EL (cell line): ENCODE results near the gene AGAP3.

ENCODE experiments used
- DNase-seq: peaks from one replicate; pipeline ENCODE4 v3.0.0-alpha.2; 2016

AGAP3 gene

DNA sequence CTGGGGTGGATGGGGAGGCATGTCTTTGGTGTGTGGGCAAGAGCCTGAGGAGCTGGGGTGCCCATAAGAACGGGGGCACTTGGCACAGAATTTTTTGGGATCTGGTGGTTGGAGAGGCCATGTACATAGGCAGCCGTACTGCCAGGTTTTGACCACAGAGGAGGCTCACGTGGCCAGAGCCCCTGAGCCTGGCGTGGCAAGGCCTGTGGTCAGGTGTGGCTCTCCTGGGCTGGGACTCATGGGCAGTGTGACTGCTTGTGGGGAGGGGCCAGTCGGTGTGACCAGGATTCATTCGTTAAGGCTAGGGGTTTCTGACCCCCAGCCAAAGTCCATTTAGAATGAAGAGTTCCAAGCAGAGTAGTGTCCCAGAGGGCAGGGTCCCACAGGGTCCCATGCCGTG lies 38.2 kb downstream of the AGAP3 start:
- no peak for DNase-seq

DNA sequence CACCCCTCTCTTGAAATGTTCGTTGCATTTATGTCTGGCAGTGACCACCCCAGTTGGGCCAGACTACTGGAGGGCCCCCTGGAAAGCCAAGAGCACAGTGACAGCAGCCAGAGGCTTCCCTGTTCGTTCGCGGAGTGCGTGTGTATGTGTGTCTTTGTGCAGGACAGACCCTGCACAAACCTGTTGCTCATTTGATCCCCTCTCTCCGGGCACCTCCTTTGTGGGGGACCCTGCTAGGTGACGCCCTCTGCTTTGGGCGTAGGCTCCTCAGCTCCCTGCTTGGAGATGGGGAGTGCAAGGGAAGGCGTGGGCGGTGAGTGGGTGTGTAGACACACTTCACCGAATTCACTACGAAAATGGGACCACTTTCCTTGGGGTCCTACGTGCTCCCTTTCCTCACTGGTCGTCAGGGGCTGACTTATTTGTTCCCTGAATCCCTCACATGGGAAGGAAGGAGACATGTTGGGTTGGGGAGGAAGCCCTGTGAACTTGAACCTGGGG lies 38.7 kb downstream of the AGAP3 start:
- DNase-seq: no peak

DNA sequence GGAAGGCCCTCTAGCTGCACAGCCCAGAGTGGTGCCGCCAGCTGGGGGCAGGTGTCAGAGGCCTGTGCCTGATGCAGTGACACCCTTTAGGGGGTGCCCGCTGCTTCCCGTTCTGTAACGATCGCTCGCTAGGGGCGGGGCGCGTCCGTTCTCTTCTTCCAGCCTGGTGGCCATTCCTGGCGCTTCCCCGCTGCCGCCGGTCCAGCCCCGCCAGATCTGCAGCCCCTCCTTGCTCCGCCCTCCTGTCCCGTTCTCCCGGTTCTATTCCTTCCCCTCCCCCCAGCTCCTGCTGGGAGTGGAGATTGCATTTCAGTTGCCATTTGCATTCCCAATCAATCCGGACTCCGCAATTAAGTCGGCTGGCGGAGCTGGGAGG lies 39.2 kb downstream of the AGAP3 start:
- no peak for DNase-seq

DNA sequence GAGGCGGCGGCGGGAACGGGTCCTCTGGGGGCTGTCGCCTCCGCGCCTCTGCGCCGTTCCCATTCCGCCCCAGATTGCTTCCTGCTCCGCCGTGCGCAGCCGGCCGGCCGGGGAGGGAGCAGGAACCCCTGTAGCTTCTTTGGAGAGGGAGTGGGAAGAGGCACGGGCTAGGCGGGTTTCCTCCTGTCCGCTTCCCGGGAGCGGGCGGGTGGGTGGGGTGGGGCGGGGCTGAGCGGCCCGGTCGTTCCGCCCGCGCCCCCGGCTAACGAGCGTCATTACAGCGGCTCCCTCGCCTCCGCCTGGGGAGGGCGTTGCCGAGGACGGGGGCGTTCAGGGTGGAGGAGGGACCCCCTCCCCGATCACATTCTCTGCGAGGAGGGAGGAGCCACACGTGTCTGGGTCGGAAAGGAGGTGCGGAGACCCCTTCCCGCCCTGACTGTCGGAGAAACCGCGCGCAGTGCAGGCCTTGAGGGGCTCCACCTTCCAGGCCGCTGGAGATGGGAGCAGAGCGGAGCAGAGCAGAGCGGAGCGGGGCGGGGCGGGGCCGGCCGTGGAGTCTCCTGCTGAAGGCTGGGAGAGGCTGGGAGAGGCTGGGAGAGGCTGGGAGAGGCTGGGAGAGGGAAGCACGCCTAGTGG lies 39.7 kb downstream of the AGAP3 start:
- DNase-seq: no peak

DNA sequence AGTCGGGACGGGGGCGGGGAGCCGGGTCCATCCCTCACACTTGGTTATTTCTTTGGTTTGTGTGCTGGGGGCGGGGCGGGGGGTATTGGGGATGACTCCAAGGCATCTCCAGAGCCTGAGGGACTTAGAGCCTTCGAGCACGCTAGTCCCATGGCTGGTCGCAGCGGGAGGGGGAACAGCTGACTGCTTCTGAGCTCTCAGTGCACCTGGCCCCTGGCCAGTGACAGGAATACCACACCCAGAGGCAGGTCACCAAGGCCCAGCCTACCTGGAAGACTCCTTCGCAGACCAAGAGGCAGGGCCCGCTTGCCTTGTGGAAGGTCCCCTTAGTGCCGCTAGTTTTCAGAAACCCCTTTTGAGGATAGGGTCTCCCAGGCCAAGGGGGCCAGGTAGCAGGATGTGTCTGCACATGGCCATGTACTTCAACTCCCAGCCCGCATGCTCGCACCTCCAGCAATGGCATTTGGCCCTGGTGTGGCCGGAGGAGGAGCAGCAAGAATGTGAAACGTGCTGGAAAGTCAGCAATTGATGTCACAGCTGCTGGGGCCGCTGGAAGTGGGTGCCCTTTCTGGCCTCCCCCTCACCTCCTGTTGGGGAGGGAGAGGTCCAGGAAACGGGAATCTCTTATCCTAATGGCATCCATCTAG lies 40.3 kb downstream of the AGAP3 start:
- DNase-seq: no peak

DNA sequence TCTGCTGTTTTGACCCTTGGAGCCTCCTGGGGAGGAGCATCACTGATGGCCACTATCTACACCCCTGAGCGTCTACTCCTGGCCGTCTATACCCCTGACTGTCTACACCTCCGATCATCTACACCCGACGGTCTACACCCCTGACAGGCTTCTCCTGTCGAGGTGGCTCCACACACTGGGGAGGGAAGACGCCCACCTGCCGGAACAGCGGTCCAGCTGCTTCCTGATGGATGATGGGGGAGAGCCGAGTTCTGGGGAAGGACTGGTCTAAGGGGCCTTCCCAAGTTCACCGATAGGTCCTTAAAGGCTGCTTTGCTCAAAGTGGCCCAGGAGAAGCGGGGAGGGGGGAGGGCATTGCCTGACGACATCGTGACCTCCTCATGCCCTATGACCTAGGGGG lies 41.9 kb downstream of the AGAP3 start:
- no peak for DNase-seq

DNA sequence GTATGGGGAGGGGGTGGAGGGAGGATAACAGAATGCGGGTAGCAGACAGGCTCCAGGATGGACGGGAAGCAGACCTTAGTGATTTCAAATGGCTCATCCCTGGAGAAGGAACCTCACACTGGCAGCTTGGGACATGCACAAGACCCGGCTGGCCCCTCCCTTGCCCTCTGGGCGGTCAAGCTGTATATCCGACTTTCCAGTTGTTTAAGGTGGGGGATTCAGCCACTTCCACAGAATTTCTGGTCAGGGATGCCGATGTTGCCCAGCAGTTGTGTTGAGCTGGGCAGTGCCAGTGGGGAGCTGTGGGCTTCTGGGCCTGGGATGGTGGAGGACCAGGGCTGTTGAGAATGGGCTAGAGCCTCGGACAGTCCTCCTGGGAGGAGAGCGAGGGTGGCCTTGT lies 42.4 kb downstream of the AGAP3 start:
- no peak for DNase-seq

DNA sequence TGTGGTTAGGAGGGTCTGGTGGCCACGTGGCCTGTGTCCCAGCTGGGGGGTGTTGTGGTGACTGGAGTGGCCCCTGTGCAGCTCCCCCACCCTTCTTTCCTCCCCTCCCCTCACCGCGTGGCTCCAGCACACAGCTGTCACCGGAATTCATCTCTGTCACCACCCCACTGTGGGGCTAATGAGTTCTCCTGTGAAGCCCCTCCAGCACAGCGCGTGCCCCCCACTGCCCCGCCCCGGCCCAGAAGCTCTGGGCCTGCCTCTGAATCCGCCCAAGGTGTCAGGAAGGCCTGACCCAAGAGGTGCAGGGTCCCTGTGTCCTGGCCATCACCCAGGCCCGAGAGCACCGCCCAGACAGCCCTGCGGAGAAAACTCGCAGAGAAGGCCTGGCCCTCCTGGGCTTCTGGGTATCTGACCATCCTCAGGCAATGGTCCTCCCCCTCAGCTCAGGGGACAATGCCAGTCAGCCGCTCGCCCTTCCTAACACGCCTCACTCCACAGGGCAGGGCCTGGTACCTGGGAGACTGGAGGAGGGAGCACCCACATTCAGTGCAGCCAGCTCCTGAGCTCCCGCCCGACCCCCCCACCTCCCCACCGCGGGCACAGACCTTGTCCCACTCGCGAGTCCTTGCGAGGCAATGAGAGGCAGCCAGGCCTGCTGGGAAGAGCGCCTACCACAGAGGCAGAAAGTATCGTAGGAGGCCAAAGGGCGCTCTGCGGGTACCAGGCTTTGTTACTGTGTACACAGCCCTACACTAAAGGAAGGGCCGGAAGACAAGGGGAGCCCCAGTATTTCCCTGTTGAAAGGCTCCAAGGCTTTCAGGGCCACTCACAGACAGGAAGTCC lies 43.1 kb downstream of the AGAP3 start:
- DNase-seq: no peak

DNA sequence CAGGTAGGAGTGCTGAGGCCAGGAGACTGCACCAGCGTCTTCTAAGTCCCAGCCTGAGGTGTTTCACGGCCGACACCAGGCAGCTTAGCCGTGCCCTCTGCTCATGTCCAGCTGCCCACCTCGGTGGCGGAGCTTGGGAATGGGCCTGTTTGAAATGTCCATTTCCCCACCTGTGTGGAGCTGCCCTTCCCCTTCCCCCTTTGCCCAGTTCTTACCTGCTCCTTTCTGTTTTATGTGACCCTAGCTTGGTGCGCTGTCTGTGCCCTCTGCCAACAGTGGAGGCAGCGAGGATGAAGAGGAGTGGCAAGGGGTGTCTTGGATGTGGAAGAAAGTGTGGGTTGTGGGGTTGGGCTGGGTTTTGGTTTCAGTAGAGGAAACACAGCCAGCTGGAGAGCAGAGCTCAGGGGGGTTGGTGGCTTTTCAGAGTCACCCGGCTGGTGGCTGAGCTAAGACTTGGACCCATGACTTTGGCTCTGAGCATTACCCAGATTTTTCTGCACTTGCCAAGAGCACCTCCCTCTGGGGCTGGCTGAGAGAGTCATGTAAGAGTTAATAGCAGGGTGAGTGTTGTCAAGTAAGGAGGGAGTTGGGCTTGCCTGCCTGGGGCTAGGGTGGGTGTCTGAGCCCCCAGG lies 43.8 kb downstream of the AGAP3 start:
- DNase-seq: no peak

DNA sequence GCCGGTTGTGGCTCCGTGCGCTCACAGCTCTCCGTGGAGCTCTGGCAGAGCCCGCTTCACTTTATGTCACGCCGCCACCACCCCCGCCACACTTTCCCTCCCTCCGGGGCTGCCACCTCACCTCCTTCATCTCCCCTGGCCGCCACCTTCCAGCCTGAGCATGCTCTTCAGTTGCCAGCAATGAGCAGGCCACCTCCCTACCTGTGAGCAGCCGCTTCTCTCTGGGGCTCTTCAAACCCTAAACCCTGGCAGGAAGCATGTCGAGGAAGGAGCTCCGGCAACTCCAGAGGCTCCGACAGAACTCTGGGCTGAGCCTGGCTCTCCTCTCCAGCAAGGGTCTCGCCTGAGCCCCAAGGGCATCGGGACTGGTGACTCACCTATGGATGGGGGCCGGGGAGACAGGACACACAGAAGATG lies 44.5 kb downstream of the AGAP3 start:
- DNase-seq: no peak

DNA sequence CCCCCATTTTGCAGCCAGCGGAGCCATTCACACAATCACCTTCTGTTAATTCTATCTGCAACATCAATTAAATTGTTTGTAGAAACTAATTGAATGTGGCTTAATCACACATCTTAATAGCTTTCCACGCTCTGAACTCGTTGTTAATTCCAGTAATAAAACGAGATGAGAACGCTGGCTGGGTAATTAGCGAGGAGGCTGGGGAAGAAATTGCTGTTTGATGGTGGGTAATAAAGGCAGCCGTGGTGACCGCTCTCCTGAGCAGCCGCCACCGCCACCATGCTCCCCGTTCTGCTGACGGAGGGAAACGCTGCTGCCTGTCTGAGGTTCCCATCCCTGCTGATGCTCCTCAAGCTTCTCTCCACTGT lies 44.9 kb downstream of the AGAP3 start:
- no peak for DNase-seq

DNA sequence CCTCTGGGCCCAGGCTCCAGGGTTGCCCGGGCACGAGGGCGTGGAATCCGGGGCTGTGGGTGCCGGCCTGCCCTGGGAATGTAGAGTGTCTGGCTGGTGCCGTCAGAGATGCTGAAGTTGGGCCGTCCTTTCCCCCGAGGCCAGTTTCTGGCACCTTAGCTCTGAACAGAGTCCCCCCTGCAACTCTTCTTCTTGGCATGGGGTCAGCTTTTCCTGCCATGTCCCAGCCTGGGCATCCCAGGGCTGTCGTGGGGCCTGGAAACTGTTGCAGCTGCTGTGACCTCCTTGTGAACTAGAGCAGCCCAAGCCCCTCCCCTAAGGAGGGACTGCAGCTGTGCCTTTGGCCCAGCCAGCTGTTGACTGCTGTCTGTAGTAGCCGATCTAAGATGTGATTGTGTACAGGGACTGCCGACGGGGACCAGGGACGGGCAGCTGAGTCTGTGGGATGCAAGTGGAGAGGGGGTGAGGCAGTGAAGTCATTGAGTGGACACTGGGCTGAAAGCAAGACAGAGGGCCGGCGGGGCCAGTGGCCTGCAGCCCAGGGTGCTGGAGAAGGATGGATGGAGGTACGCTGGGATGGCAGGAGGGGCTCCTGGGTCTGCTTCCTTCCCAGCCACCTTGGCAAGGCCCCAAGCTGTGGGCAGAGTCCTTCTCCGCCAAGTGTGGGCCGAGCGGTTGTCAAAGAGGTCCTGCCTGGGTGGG lies 45.5 kb downstream of the AGAP3 start:
- DNase-seq: no peak

DNA sequence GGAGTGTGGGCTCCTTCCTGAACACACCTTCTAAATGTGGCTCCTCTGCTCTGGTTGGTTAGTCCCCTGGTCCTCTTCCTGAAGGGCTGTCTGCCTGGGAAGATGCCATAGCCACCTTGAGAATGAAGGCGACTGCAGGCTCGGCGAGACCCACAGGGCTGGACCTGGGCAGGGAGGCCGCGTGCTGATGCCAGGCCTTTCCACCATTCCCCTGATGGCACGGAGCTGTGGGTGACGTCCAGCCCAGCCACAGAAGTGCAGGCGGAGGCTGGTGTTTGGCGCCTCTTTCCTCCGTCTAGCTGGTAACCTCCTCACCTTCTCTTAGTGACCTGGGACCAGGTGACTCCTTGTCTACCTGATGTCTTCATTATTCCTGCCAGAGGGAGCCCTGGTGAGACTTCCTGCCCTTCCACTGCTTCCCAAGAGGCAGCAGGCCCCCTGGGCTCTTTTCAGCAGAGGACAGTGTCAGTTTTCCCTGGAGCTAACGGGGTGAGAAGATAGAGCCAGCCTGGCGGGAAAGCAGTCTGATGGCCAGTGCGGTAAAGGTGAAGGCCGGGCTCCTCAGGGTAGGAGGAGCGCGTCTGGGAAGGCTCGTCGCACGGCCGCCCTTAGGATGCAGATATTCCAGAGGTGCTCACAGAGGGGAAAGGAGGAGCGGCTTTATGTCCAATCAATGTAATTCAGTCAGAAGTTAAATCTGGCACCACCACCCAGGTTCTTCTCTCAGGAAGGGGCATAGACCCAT lies 46.4 kb downstream of the AGAP3 start:
- no peak for DNase-seq

DNA sequence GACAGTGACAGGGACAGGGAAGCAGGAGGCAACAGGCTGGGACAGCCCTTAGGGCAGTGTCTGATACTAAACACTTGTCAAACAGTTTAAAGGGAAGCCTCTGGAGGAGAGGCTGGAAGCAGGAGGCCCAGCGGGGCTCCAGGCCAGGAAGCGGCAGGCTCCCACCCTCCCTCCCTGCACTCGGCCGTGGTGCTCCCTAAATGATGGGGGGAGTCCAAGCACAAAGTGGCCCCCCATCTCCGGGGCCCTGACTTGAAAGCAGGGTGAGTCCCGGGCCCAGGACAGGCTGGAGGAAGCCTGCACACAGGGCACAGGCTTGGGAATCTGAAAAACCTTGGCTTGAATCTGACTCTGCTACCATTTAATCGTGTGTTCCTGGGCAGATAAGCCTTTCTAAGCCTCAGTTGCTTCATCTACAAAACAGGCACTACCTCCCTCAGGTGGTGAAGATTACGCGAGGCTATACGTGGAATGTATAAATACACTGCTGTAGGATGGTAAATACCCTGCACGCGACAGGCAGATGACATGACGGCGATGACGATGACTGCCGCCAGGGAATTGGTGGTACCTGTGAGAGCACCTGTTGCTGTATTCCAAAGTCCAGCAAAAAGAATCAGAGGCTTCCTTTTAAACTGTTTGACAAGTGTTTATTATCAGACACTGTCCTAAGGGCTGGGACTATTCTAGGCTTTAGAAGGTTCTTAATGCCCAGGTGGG lies 47.2 kb downstream of the AGAP3 start:
- no peak for DNase-seq

DNA sequence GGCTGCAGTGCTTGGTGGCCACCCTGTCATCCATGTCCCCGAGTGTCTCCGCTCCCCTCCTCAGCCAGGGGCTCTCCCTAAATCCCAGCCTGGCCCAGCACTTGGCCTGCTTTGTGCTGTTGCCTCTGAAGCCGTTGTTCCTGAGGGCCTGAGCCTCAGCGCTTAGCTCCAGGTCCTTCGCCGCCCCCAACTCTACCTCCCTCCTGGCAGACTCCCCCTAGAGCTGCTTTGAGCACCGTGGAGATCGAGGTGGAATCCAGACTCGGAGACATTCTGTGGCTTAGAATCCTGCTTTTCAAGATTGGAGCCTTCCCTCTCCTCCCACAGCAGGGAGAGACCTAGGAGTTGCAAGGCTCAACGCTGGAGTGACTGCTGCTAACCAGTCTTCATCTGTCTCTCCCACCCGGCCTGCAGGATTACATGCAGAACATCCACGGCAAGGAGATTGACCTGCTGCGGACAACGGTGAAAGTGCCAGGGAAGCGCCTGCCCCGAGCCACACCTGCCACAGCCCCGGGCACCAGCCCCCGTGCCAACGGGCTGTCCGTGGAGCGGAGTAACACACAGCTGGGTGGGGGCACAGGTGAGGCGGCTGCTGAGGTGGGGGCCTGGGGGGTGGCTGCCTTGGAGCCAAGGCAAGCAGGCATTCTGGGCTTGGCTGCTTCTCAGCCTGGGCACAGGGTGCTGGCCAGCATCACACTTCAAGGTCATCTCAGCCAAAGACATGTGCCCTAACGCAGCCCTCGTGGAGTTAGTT lies 47.9 kb downstream of the AGAP3 start:
- no peak for DNase-seq

DNA sequence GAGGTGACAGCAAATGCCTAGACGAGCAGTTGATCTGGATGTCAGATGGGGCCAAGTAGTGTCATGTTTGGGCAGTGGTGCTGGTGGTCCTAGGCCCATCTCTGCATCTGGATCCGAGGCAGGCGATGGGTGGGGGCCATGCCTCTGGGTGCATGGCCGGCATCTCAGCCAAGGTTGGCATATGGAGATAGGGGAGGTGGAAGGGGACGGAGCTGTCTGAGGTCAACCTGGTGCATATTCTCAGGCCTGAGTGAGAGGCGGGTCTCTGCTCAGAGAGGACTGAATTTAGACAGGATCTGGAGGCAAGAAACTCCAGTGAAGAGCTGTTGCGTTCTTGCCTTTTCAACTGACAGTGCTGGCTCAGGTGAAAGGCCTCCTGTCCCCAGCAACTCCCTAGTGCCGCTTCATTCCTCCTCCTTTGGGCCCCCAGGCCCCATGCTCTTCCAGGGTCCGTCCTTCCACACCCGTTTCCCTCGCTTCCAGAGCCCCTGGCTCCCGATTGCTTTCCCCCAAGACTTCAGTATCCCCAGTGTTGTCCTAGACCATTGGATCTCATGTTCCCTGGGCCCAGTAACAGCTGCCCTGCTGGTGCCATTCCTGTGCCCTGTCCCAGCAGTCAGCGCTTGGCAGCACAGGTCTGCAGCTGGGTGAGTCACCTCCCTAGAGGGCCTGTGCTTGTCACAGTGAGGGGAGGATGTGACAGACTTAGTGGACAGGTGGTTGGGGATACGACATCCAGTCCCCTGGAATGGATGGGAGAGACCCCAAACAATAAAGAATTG lies 48.7 kb downstream of the AGAP3 start:
- DNase-seq: no peak

DNA sequence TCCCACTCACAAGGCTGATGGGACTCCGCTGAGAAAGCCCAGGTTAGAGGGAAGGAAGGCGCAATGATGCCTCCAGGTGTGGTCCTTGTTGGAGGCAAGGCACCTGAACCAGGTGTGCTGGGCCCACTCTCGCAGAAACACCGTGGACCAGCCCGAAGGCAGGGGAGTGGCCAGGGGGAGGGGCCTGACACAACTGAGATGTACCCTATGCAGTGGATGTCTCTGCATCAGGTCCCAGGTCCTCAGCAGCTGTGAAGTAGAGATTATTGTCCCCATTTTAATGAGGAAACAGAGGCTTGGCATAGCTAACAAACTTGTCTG lies 49.2 kb downstream of the AGAP3 start:
- no peak for DNase-seq

DNA sequence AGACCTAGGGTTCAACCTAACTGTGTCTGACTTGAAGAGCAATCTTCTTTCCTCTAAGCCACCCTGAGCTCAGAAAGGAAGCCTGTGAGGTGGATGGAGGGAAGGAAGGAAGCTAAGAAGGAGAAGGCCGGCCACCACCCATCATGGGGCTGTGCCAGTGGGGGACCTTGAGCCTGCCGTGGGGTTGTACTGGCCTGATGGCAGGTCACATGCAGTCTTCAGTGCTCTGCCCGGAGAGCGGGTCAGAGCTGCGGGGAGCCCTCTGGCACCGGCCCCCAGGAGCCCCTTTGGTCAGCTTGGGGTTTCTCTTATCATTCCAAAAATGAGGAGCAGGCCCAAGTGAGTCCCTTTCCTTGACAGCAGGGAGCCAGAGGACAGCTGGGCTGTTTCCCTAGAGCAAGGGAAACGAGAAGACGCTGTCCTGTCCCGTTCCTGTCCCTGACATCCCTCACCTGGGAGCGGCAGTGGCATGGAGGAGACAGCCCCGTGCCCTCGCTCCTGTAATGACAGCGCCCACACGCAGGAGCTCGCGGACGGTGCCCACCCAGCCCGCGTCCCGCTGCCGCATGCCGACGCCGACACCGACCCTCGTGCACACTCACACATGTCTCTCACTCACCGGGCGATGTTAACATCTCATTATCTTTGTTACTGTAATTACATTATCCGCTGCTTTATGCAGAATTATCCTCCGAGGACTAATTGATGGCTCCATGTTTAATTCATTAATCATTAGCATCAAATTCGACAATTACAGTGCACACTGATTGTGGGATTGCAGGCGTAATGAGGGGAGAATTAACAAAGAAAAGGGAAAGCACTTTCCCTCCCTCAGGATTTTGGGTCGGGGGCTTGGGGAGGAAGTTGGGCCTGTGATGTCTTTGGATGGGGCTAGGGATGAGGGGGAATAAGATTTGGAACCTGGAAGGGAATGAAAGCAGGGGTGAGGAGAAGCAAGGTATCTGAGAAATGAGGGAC lies 49.9 kb downstream of the AGAP3 start:
- no peak for DNase-seq
